K562 (cell line): ENCODE measurements around the gene XIRP1. TPM values are rescaled to one million over a fixed set of nuclear protein-coding genes. Genes with fewer than 3 reads are reported as not detected.

Experiments used
- CBFA2T3 ChIP-seq: fragments of 450-650 bp; IDR thresholded peaks from 2 replicates; pipeline ENCODE4 v1.6.1; 2017
- FOS ChIP-seq: IDR thresholded peaks from 3 replicates; pipeline ENCODE4 v1.6.1; 2011; ENCODE audit not compliant: insufficient read length; ENCODE audit errors: extremely low read depth
- HNRNPK ChIP-seq: fragments of 200-400 bp; formaldehyde crosslinking; IDR thresholded peaks from one replicate; pipeline ENCODE4 v1.6.1; 2018; ENCODE audit warnings: mild to moderate bottlenecking, low read depth, low read length; ENCODE audit not compliant: poor library complexity, severe bottlenecking
- IRF2 ChIP-seq: sonication (generic); formaldehyde crosslinking; IDR thresholded peaks from 2 replicates; pipeline ENCODE4 v1.8.1; 2022; ENCODE audit warnings: mild to moderate bottlenecking, missing genetic modification reagents
- KLF16 ChIP-seq: IDR thresholded peaks from 2 replicates; pipeline ENCODE4 v1.6.1; 2016; ENCODE audit warnings: antibody characterized with exemption
- NCOA6 ChIP-seq: fragments of 450-650 bp; IDR thresholded peaks from 2 replicates; pipeline ENCODE4 v1.6.1; 2017; ENCODE audit warnings: mild to moderate bottlenecking
- NELFE ChIP-seq: IDR thresholded peaks from 2 replicates; pipeline ENCODE4 v1.6.1; 2011; ENCODE audit warnings: mild to moderate bottlenecking; ENCODE audit not compliant: insufficient read depth, insufficient read length
- PHF21A ChIP-seq: fragments of 450-650 bp; IDR thresholded peaks from 2 replicates; pipeline ENCODE4 v1.6.1; 2017; ENCODE audit warnings: low read depth, borderline replicate concordance
- RAD51 ChIP-seq: fragments of 450-650 bp; IDR thresholded peaks from 2 replicates; pipeline ENCODE4 v1.7.1; 2016; ENCODE audit warnings: low read depth, mild to moderate bottlenecking, borderline replicate concordance
- RCOR1 ChIP-seq, 2 experiments: IDR thresholded peaks; 2 replicates each; pipeline ENCODE4 v1.6.1; 2012; ENCODE audit warnings: low read depth in 2 of 2, low read length in 2 of 2, borderline replicate concordance in 1 of 2, improper control_type of control experiment in 1 of 2
- SREBF1 ChIP-seq: fragments of 150-350 bp; IDR thresholded peaks from 2 replicates; pipeline ENCODE4 v1.6.1; 2014; ENCODE audit warnings: antibody characterized with exemption, low read depth, low read length, borderline replicate concordance
- ZBTB9 ChIP-seq: fragments of 450-650 bp; formaldehyde crosslinking; IDR thresholded peaks from 2 replicates; pipeline ENCODE4 v1.4.0; 2020; ENCODE audit warnings: mild to moderate bottlenecking, moderate library complexity
- ZFP30 ChIP-seq: fragments of 250-450 bp; sonication (Bioruptor Pico); IDR thresholded peaks from 2 replicates; pipeline ENCODE4 v1.8.0; 2022; ENCODE audit warnings: moderate library complexity, mild to moderate bottlenecking, inconsistent platforms, borderline replicate concordance
- ZKSCAN1 ChIP-seq: fragments of 150-350 bp; IDR thresholded peaks from 2 replicates; pipeline ENCODE4 v1.6.1; 2016; ENCODE audit warnings: low read depth, low read length
- ZMIZ1 ChIP-seq, 2 experiments: fragments of 150-350 bp in 1 of 2; IDR thresholded peaks; 2 replicates each; pipeline ENCODE4 v1.6.1; 2012 to 2016; ENCODE audit warnings: low read depth in 2 of 2, low read length in 2 of 2, mild to moderate bottlenecking in 1 of 2, moderate library complexity in 1 of 2
- ZNF444 ChIP-seq: fragments of 250-450 bp; sonication (Bioruptor Pico); IDR thresholded peaks from 2 replicates; pipeline ENCODE4 v1.4.0; 2020; ENCODE audit warnings: mild to moderate bottlenecking, moderate library complexity
- ZNF785 ChIP-seq: fragments of 250-450 bp; sonication (Bioruptor Pico); IDR thresholded peaks from 2 replicates; pipeline ENCODE4 v1.4.0; 2020; ENCODE audit warnings: mild to moderate bottlenecking
- polyA plus RNA-seq, 8 experiments: library from polyadenylated mRNA; depleted of rRNA in 4 of 8; stranded (reverse) in 5 of 8; unstranded in 3 of 8; fragments of >200 nt; fragmentation: Nextera tagmentation in 2 of 8; fragmentation: Illumina TruSeq in 1 of 8; extraction: Ambion mirVana in 2 of 8; extraction: Trizol in 1 of 8; gene quantifications; 2 replicates each; pipeline versions ENCODE4 v1.2.1 to v1.2.3, GENCODE V29; 2011 to 2014; ENCODE audit warnings: inconsistent platforms in 1 of 8, missing spikeins in 1 of 8
- total RNA-seq, 7 experiments: library from RNA; depleted of rRNA in 6 of 7; stranded (reverse); fragments of >200 nt in 6 of 7; fragmentation: Illumina TruSeq in 2 of 7; extraction: Trizol in 2 of 7; gene quantifications; 2 replicates each; pipeline versions ENCODE4 v1.2.1 to v1.2.3, GENCODE V29; 2011 to 2021; ENCODE audit warnings: low replicate concordance in 1 of 7
- TF ChIP-seq, protein P1 (sequence below): sonication (generic); formaldehyde crosslinking; IDR thresholded peaks from 2 replicates; pipeline ENCODE4 v1.8.0; 2022; ENCODE audit warnings: missing genetic modification reagents, mild to moderate bottlenecking, borderline replicate concordance
- TF ChIP-seq, protein P2 (sequence below): sonication (generic); formaldehyde crosslinking; IDR thresholded peaks from 2 replicates; pipeline ENCODE4 v1.8.1; 2023; ENCODE audit warnings: mild to moderate bottlenecking, missing genetic modification reagents, moderate library complexity

XIRP1 gene
- total and polyA plus RNA-seq, 9 of the 15 experiments (the other 6 are each of a cell fraction or from before 2014, with no cell fraction given) = 0.03 to 0.27 (median 0.08) TPM; not detected in 3

- 0 out of 2 replicates have a peak, but pooled peaks have one; percentile 28 for TF ChIP-seq ZNF785 (CRISPR knock-in tag)
- no peak for TF ChIP-seq SREBF1
- peak; percentile 78 for TF ChIP-seq ZNF444 (CRISPR knock-in tag)
- no peak for TF ChIP-seq KLF16
- TF ChIP-seq IRF2 (CRISPR knock-in tag) = no peak
- TF ChIP-seq RCOR1 (IDR thresholded peaks at IDR 0.05; ENCODE audit: borderline replicate concordance in 1 of 2, low read depth in 2 of 2, low read length in 2 of 2) = peak in 1 of 2 experiments; percentile 78; a peak in 2 of 4 replicates
- no peak for TF ChIP-seq RAD51
- TF ChIP-seq, protein P1, sequence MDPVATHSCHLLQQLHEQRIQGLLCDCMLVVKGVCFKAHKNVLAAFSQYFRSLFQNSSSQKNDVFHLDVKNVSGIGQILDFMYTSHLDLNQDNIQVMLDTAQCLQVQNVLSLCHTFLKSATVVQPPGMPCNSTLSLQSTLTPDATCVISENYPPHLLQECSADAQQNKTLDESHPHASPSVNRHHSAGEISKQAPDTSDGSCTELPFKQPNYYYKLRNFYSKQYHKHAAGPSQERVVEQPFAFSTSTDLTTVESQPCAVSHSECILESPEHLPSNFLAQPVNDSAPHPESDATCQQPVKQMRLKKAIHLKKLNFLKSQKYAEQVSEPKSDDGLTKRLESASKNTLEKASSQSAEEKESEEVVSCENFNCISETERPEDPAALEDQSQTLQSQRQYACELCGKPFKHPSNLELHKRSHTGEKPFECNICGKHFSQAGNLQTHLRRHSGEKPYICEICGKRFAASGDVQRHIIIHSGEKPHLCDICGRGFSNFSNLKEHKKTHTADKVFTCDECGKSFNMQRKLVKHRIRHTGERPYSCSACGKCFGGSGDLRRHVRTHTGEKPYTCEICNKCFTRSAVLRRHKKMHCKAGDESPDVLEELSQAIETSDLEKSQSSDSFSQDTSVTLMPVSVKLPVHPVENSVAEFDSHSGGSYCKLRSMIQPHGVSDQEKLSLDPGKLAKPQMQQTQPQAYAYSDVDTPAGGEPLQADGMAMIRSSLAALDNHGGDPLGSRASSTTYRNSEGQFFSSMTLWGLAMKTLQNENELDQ (CRISPR knock-in tag) = no peak
- TF ChIP-seq, protein P2, sequence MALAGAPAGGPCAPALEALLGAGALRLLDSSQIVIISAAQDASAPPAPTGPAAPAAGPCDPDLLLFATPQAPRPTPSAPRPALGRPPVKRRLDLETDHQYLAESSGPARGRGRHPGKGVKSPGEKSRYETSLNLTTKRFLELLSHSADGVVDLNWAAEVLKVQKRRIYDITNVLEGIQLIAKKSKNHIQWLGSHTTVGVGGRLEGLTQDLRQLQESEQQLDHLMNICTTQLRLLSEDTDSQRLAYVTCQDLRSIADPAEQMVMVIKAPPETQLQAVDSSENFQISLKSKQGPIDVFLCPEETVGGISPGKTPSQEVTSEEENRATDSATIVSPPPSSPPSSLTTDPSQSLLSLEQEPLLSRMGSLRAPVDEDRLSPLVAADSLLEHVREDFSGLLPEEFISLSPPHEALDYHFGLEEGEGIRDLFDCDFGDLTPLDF = no peak
- TF ChIP-seq ZKSCAN1 = no peak
- TF ChIP-seq ZBTB9 (CRISPR knock-in tag) = no peak
- peak in 1 of 2 experiments; percentile 13; a peak in 1 of 4 replicates for TF ChIP-seq ZMIZ1 (IDR thresholded peaks at IDR 0.05; ENCODE audit: low read depth in 2 of 2, low read length in 2 of 2)
- TF ChIP-seq PHF21A = no peak
- TF ChIP-seq FOS = no peak
- TF ChIP-seq NELFE = no peak
- no peak for TF ChIP-seq NCOA6
- no peak for TF ChIP-seq HNRNPK
- 0 out of 2 replicates have a peak, but pooled peaks have one; percentile 4 for TF ChIP-seq CBFA2T3
- no peak for TF ChIP-seq ZFP30 (CRISPR knock-in tag)
Observed at GRCh38 chr3:39154280-39155021, 37.9 kb downstream of the XIRP1 start (continued).
